BLaER1 treated with 17β-estradiol and CSF1 and Interleukin-3, amounts not matched to agents 10 nM and 100 nM (cell line): ENCODE results near the gene AHDC1.

Source experiments
- H3K27ac ChIP-seq, 11 experiments: shearing (Covaris generic); formaldehyde crosslinking; 2 replicates each; pipeline ENCODE4 v1.8.1; 2022
- H3K27me3 ChIP-seq, 11 experiments: shearing (Covaris generic); formaldehyde crosslinking; 2 replicates each; pipeline ENCODE4 v1.8.1; 2022
- H3K36me3 ChIP-seq, 11 experiments: shearing (Covaris generic); formaldehyde crosslinking; 2 replicates each; pipeline ENCODE4 v1.8.1; 2022
- H3K4me1 ChIP-seq, 10 experiments: shearing (Covaris generic); formaldehyde crosslinking; 2 replicates each; pipeline ENCODE4 v1.8.1; 2022
- H3K4me2 ChIP-seq, 11 experiments: shearing (Covaris generic); formaldehyde crosslinking; 2 replicates each; pipeline ENCODE4 v1.8.1; 2022
- H3K4me3 ChIP-seq, 10 experiments: shearing (Covaris generic); formaldehyde crosslinking; 2 replicates each; pipeline ENCODE4 v1.8.1; 2022
- H3K9ac ChIP-seq, 11 experiments: shearing (Covaris generic); formaldehyde crosslinking; 2 replicates each; pipeline ENCODE4 v1.8.1; 2022
- H3K9me3 ChIP-seq, 11 experiments: shearing (Covaris generic); formaldehyde crosslinking; replicated peaks in 1 of 11; 2 replicates each; pipeline ENCODE4 v1.8.1; 2022
- H4K20me1 ChIP-seq, 11 experiments: shearing (Covaris generic); formaldehyde crosslinking; 2 replicates each; pipeline ENCODE4 v1.8.1; 2022
- Cebpa-rat ChIP-seq, 11 experiments: shearing (Covaris generic); IDR thresholded peaks; 2 replicates each; pipeline ENCODE4 v1.8.1; 2022

Gene AHDC1

GRCh38 chr1:27499142-27499541 lies 104.8 kb downstream of the AHDC1 start:
- no peaks in the 10 kb centered on the region for H3K9me3 ChIP-seq
- no peaks in the 10 kb centered on the region for H3K36me3 ChIP-seq
- H3K4me1 ChIP-seq, result peaks cover 0 to 22% (median 12%) of the 10 kb centered on the region in 10 experiments; a peak in 17 of 20 replicates
- no peak overlapping the region for H3K4me2 ChIP-seq
- no peaks in the 10 kb centered on the region for H4K20me1 ChIP-seq
- H3K9ac ChIP-seq, result no peak overlapping the region
- TF ChIP-seq Cebpa-rat (IDR thresholded peaks at IDR 0.05), result no peak
- no peaks in the 10 kb centered on the region for H3K27me3 ChIP-seq
- H3K4me3 ChIP-seq, result no peak overlapping the region
- no peak overlapping the region for H3K27ac ChIP-seq

- Histone ChIP-seq H4K20me1 (no peaks in the 10 kb centered on the region), H3K9ac (peak overlapping the region in 4 of 11 experiments; percentile 22 to 54 (median 36); a peak in 5 of 22 replicates), H3K9me3 (no peaks in the 10 kb centered on the region), H3K4me1 (peaks cover 18 to 38% (median 30%) of the 10 kb centered on the region in 10 experiments), H3K4me2 (peak overlapping the region; percentile 24 to 74 (median 58); a peak in 18 of 22 replicates), H3K27ac (no peak overlapping the region), H3K36me3 (no peaks in the 10 kb centered on the region), H3K27me3 (no peaks in the 10 kb centered on the region), H3K4me3 (no peak overlapping the region)
- no peak for TF ChIP-seq Cebpa-rat (IDR thresholded peaks at IDR 0.05)
Observed at GRCh38 chr1:27496604-27497155, 107.3 kb downstream of the AHDC1 start.

GRCh38 chr1:27492796-27493195 lies 111.1 kb downstream of the AHDC1 start:
- Histone ChIP-seq H3K27me3 (no peaks in the 10 kb centered on the region), H3K4me2 (peak overlapping the region; percentile 48 to 88 (median 76); a peak in 21 of 22 replicates), H4K20me1 (peaks cover 0 to 10% (median 0%) of the 10 kb centered on the region in 11 experiments; a peak in 2 of 22 replicates), H3K4me3 (no peak overlapping the region), H3K4me1 (peaks cover 30 to 52% (median 46%) of the 10 kb centered on the region in 10 experiments), H3K9ac (peak overlapping the region in 2 of 11 experiments; percentile 22 to 56; a peak in 2 of 22 replicates), H3K27ac (peak overlapping the region in 10 of 11 experiments; percentile 44 to 99 (median 74); a peak in 13 of 22 replicates), H3K36me3 (no peaks in the 10 kb centered on the region), H3K9me3 (no peaks in the 10 kb centered on the region)
- TF ChIP-seq Cebpa-rat (IDR thresholded peaks at IDR 0.05), result no peak

GRCh38 chr1:27491748-27492700 lies 111.9 kb downstream of the AHDC1 start:
- Histone ChIP-seq H3K4me2 (peak overlapping the region; percentile 48 to 88 (median 76)), H3K4me1 (peaks cover 32 to 52% (median 47%) of the 10 kb centered on the region in 10 experiments), H4K20me1 (peaks cover 0 to 14% (median 0%) of the 10 kb centered on the region in 11 experiments; a peak in 6 of 22 replicates), H3K9me3 (no peaks in the 10 kb centered on the region), H3K27ac (peak overlapping the region; percentile 35 to 99 (median 73); a peak in 20 of 22 replicates), H3K36me3 (no peaks in the 10 kb centered on the region), H3K4me3 (no peak overlapping the region), H3K27me3 (no peaks in the 10 kb centered on the region), H3K9ac (peak overlapping the region; percentile 22 to 62 (median 50); a peak in 20 of 22 replicates)
- no peak for TF ChIP-seq Cebpa-rat (IDR thresholded peaks at IDR 0.05)

- no peak for TF ChIP-seq Cebpa-rat (IDR thresholded peaks at IDR 0.05)
- Histone ChIP-seq H3K36me3 (peaks cover 2 to 16% (median 9%) of the 10 kb centered on the region in 11 experiments; a peak in 19 of 22 replicates), H3K9ac (peak within 1 kb of the TSS; percentile 93 to 99 (median 98)), H4K20me1 (peaks cover 8 to 33% (median 16%) of the 10 kb centered on the region in 11 experiments; a peak in 17 of 22 replicates), H3K4me3 (peak within 1 kb of the TSS; percentile 98 to 100 (median 99)), H3K4me1 (peaks cover 41 to 60% (median 52%) of the 10 kb centered on the region in 10 experiments), H3K9me3 (no peaks in the 10 kb centered on the region), H3K27ac (peak within 1 kb of the TSS; percentile 90 to 100 (median 98)), H3K27me3 (no peaks in the 10 kb centered on the region), H3K4me2 (peak within 1 kb of the TSS; percentile 78 to 95 (median 88))
Observed at GRCh38 chr1:27489973-27490741, 113.8 kb downstream of the AHDC1 start, which contains the start of gene WASF2. WASF2 (minus strand) TSS chr1:27490167; CDS start chr1:27428890, 61,277 bp downstream.

- Histone ChIP-seq H3K9ac (peak overlapping the region; percentile 93 to 99 (median 98)), H3K36me3 (peaks cover 8 to 22% (median 15%) of the 10 kb centered on the region in 11 experiments; a peak in 20 of 22 replicates), H3K27me3 (no peaks in the 10 kb centered on the region), H4K20me1 (peaks cover 14 to 39% (median 22%) of the 10 kb centered on the region in 11 experiments; a peak in 20 of 22 replicates), H3K27ac (peak overlapping the region; percentile 90 to 100 (median 98)), H3K4me1 (peaks cover 48 to 66% (median 58%) of the 10 kb centered on the region in 10 experiments), H3K4me3 (peak overlapping the region; percentile 98 to 100 (median 99)), H3K9me3 (no peaks in the 10 kb centered on the region), H3K4me2 (peak overlapping the region; percentile 78 to 95 (median 88))
- no peak for TF ChIP-seq Cebpa-rat (IDR thresholded peaks at IDR 0.05)
Observed at GRCh38 chr1:27489501-27489972, 114.4 kb downstream of the AHDC1 start.

GRCh38 chr1:27487966-27488884 lies 115.7 kb downstream of the AHDC1 start:
- TF ChIP-seq Cebpa-rat (IDR thresholded peaks at IDR 0.05), result no peak
- peak overlapping the region; percentile 78 to 95 (median 88) for H3K4me2 ChIP-seq
- H4K20me1 ChIP-seq, result peaks cover 27 to 52% (median 34%) of the 10 kb centered on the region in 11 experiments
- H3K9me3 ChIP-seq, result no peaks in the 10 kb centered on the region
- peaks cover 21 to 35% (median 28%) of the 10 kb centered on the region in 11 experiments; a peak in 21 of 22 replicates for H3K36me3 ChIP-seq
- peak overlapping the region; percentile 90 to 100 (median 98); a peak in 21 of 22 replicates for H3K27ac ChIP-seq
- H3K4me1 ChIP-seq, result peaks cover 55 to 76% (median 68%) of the 10 kb centered on the region in 10 experiments
- H3K4me3 ChIP-seq, result peak overlapping the region; percentile 98 to 100 (median 99)
- H3K9ac ChIP-seq, result peak overlapping the region; percentile 93 to 99 (median 98)
- no peaks in the 10 kb centered on the region for H3K27me3 ChIP-seq
